Activated CD4-positive, alpha-beta T cell treated with anti-CD3 and anti-CD28 coated beads, Interleukin-2, Interleukin-4, amounts not matched to agents 100 ng/mL and 50 ng/mL, durations not matched to agents 16 hours and 8 hours (primary cell): ENCODE measurements around the gene GSTM5.
A peak's percentile ranks its signal among the peaks of the same experiment; 100 is the strongest.
"Not testable (repeated sequence)": the region's sequence is repeated elsewhere in the genome, so short reads cannot be mapped to it uniquely, and the experiment has no call there.

Experiments
- DNase-seq: peaks from one replicate; pipeline ENCODE4 v3.0.0-alpha.2; 2020; ENCODE audit warnings: low spot score

The GSTM5 gene

GRCh38 chr1:109697066-109697465 lies 15.0 kb upstream of the GSTM5 start:
- no peak for DNase-seq

- DNase-seq: not testable (repeated sequence)
These were observed 14.2 kb upstream of the GSTM5 start for GRCh38 chr1:109697861-109698260.

- DNase-seq: not testable (repeated sequence)
These were observed 9.1 kb upstream of the GSTM5 start for GRCh38 chr1:109702940-109703339.

- DNase-seq: no peak
These were observed 7.9 kb upstream of the GSTM5 start for GRCh38 chr1:109704173-109704572.

GRCh38 chr1:109705411-109705810 lies 6.6 kb upstream of the GSTM5 start:
- no peak for DNase-seq

GRCh38 chr1:109708949-109709348 lies 3.1 kb upstream of the GSTM5 start:
- not testable (repeated sequence) for DNase-seq

GRCh38 chr1:109709822-109710221 lies 2.2 kb upstream of the GSTM5 start:
- not testable (repeated sequence) for DNase-seq

- DNase-seq: no peak
These were observed 342 bp downstream of the GSTM5 start for GRCh38 chr1:109712321-109712864.

- DNase-seq: no peak
These were observed 1.6 kb downstream of the GSTM5 start for GRCh38 chr1:109713636-109714035.

GRCh38 chr1:109714661-109715372 lies 2.8 kb downstream of the GSTM5 start:
- no peak for DNase-seq

GRCh38 chr1:109716121-109716520 lies 4.1 kb downstream of the GSTM5 start:
- no peak for DNase-seq

GRCh38 chr1:109716570-109717090 lies 4.6 kb downstream of the GSTM5 start:
- no peak for DNase-seq

- no peak for DNase-seq
These were observed 5.7 kb downstream of the GSTM5 start for GRCh38 chr1:109717729-109718128.

- DNase-seq: no peak
These were observed 6.4 kb downstream of the GSTM5 start for GRCh38 chr1:109718495-109718894.

- peak; percentile 25 for DNase-seq
These were observed 7.3 kb downstream of the GSTM5 start for GRCh38 chr1:109719337-109719837.

- no peak for DNase-seq
These were observed 9.0 kb downstream of the GSTM5 start for GRCh38 chr1:109721042-109721441.

- no peak for DNase-seq
These were observed 9.9 kb downstream of the GSTM5 start for GRCh38 chr1:109721971-109722370.

GRCh38 chr1:109722908-109723691 lies 11.0 kb downstream of the GSTM5 start:
- no peak for DNase-seq

- DNase-seq: no peak
These were observed 12.9 kb downstream of the GSTM5 start for GRCh38 chr1:109724933-109725332.

GRCh38 chr1:109725510-109725909 lies 13.5 kb downstream of the GSTM5 start:
- no peak for DNase-seq

- DNase-seq: no peak
These were observed 14.0 kb downstream of the GSTM5 start for GRCh38 chr1:109726007-109726406.

GRCh38 chr1:109726728-109727373 lies 14.8 kb downstream of the GSTM5 start:
- no peak for DNase-seq
